Stimulated activated CD4-positive, alpha-beta T cell treated with anti-CD3 and anti-CD28 coated beads, Interleukin-2, amount 100 ng/mL, for 24 hours (primary cell): ENCODE measurements around the gene SYT4.
"Not testable (repeated sequence)": the region's sequence is repeated elsewhere in the genome, so short reads cannot be mapped to it uniquely, and the experiment has no call there.

Source experiments
- DNase-seq, 2 donors: peaks; one replicate each; pipeline ENCODE4 v3.0.0-alpha.2; 2020

The SYT4 gene

GRCh38 chr18:43277164-43277600, at the start of gene SYT4:
SYT4 (minus strand) TSS chr18:43277490; CDS start chr18:43277281, 209 bp downstream.
- DNase-seq, result no peak

- DNase-seq, result no peak
Measured at GRCh38 chr18:43322132-43322531, 44.8 kb upstream of the SYT4 start.

- DNase-seq, result no peak
Measured at GRCh38 chr18:43314941-43315340, 37.7 kb upstream of the SYT4 start.

GRCh38 chr18:43312891-43313290, 35.6 kb upstream of the SYT4 start:
- DNase-seq, result no peak

- DNase-seq, result no peak
Measured at GRCh38 chr18:43310239-43310638, 32.9 kb upstream of the SYT4 start.

- DNase-seq, result no peak
Measured at GRCh38 chr18:43303376-43303775, 26.1 kb upstream of the SYT4 start.

GRCh38 chr18:43286187-43286586, 8.9 kb upstream of the SYT4 start:
- DNase-seq, result not testable (repeated sequence)

GRCh38 chr18:43283299-43283698, 6.0 kb upstream of the SYT4 start:
- no peak for DNase-seq

- DNase-seq, result no peak
Measured at GRCh38 chr18:43279015-43279744, 1.9 kb upstream of the SYT4 start.

- DNase-seq, result no peak
Measured at GRCh38 chr18:43278355-43278754, 1.1 kb upstream of the SYT4 start.

- DNase-seq, result no peak
Measured at GRCh38 chr18:43276491-43276890, 799 bp downstream of the SYT4 start.

- DNase-seq, result no peak
Measured at GRCh38 chr18:43275546-43275945, 1.7 kb downstream of the SYT4 start.

GRCh38 chr18:43274526-43274925, 2.8 kb downstream of the SYT4 start:
- no peak for DNase-seq

GRCh38 chr18:43271593-43272432, 5.5 kb downstream of the SYT4 start:
- DNase-seq, result peak in 1 of 2 donors; percentile 19

GRCh38 chr18:43267818-43268217, 9.5 kb downstream of the SYT4 start:
- DNase-seq, result no peak

- DNase-seq, result no peak
Measured at GRCh38 chr18:43265465-43265864, 11.8 kb downstream of the SYT4 start.

GRCh38 chr18:43248610-43249249, 28.6 kb downstream of the SYT4 start:
- DNase-seq, result no peak

GRCh38 chr18:43247944-43248343, 29.3 kb downstream of the SYT4 start:
- no peak for DNase-seq

GRCh38 chr18:43238429-43238828, 38.9 kb downstream of the SYT4 start:
- no peak for DNase-seq

- no peak for DNase-seq
Measured at GRCh38 chr18:43236921-43237320, 40.4 kb downstream of the SYT4 start.

GRCh38 chr18:43234889-43235288, 42.4 kb downstream of the SYT4 start:
- no peak for DNase-seq

- no peak for DNase-seq
Measured at GRCh38 chr18:43222501-43222900, 54.8 kb downstream of the SYT4 start.

- DNase-seq, result no peak
Measured at GRCh38 chr18:43220691-43221090, 56.6 kb downstream of the SYT4 start.
